Erythroblast (primary cell): ENCODE data around the gene RAD51C.
A peak's percentile ranks its signal among the peaks of the same experiment; 100 is the strongest.
"Not testable (repeated sequence)": the region's sequence is repeated elsewhere in the genome, so short reads cannot be mapped to it uniquely, and the experiment has no call there.

ENCODE experiments used
- DNase-seq, 2 experiments: peaks; one replicate each; lab custom pipeline; 2025; lab: John Stamatoyannopoulos, UW
- GATA1 ChIP-seq: IDR thresholded peaks from 2 replicates; pipeline ENCODE4 v1.6.1; 2011; ENCODE audit warnings: low read depth, mild to moderate bottlenecking, control low read depth, low read length, moderate library complexity
- POLR2A ChIP-seq: IDR thresholded peaks from 2 replicates; pipeline ENCODE4 v1.6.1; 2011; ENCODE audit warnings: mild to moderate bottlenecking, low read length

Gene RAD51C

GRCh38 chr17:58734811-58735210, 42.4 kb downstream of the RAD51C start:
- TF ChIP-seq POLR2A (no peak), GATA1 (no peak)
- no peak for DNase-seq

- no peak for DNase-seq
- TF ChIP-seq POLR2A: no peak
- no peak for TF ChIP-seq GATA1
Measured at GRCh38 chr17:58741121-58741625, 48.8 kb downstream of the RAD51C start.

GRCh38 chr17:58747674-58748073, 55.3 kb downstream of the RAD51C start:
- no peak for TF ChIP-seq POLR2A
- TF ChIP-seq GATA1: no peak
- no peak for DNase-seq

GRCh38 chr17:58749627-58750026, 57.2 kb downstream of the RAD51C start:
- DNase-seq: not testable (repeated sequence)

GRCh38 chr17:58753026-58753425, 60.6 kb downstream of the RAD51C start:
- TF ChIP-seq POLR2A (no peak), GATA1 (no peak)
- DNase-seq: no peak

GRCh38 chr17:58755269-58755576, 62.8 kb downstream of the RAD51C start:
- no peak for DNase-seq
- TF ChIP-seq POLR2A: no peak
- TF ChIP-seq GATA1: no peak

- DNase-seq: peak; percentile 74 to 75
- no peak for TF ChIP-seq POLR2A
- TF ChIP-seq GATA1: no peak
Measured at GRCh38 chr17:58755577-58756245, 63.3 kb downstream of the RAD51C start, which contains the start of gene PPM1E. TSS of gene PPM1E (plus strand) at chr17:58755854.

- TF ChIP-seq GATA1: no peak
- TF ChIP-seq POLR2A: no peak
- peak in 1 of 2 experiments; percentile 27 for DNase-seq
Measured at GRCh38 chr17:58756246-58757161, 64.1 kb downstream of the RAD51C start.

- no peak for TF ChIP-seq POLR2A
- no peak for TF ChIP-seq GATA1
- no peak for DNase-seq
Measured at GRCh38 chr17:58757162-58757613, 64.8 kb downstream of the RAD51C start.

GRCh38 chr17:58758890-58759289, 66.5 kb downstream of the RAD51C start:
- TF ChIP-seq POLR2A (no peak), GATA1 (no peak)
- DNase-seq: no peak

- DNase-seq: no peak
- TF ChIP-seq GATA1 (no peak), POLR2A (no peak)
Measured at GRCh38 chr17:58759522-58759921, 67.1 kb downstream of the RAD51C start.

- no peak for TF ChIP-seq POLR2A
- TF ChIP-seq GATA1: no peak
- no peak for DNase-seq
Measured at GRCh38 chr17:58760248-58760647, 67.8 kb downstream of the RAD51C start.

- no peak for TF ChIP-seq GATA1
- TF ChIP-seq POLR2A: no peak
- DNase-seq: no peak
Measured at GRCh38 chr17:58763263-58763662, 70.9 kb downstream of the RAD51C start.

GRCh38 chr17:58764373-58764772, 72.0 kb downstream of the RAD51C start:
- no peak for DNase-seq
- TF ChIP-seq GATA1: no peak
- TF ChIP-seq POLR2A: no peak

GRCh38 chr17:58778482-58778881, 86.1 kb downstream of the RAD51C start:
- not testable (repeated sequence) for DNase-seq
